Neuronal stem cell (in vitro differentiated cells): ENCODE results near the gene PIWIL4.

Experiments used
- DNase-seq: peaks from one replicate; pipeline ENCODE4 v3.0.0-alpha.2; 2013; ENCODE audit warnings: low spot score
- H2AFZ ChIP-seq: one replicate; pipeline ENCODE4 v1.6.1; 2013; ENCODE audit warnings: mild to moderate bottlenecking, low read length, inconsistent platforms
- H2AK5ac ChIP-seq: 2 replicates; pipeline ENCODE4 v1.6.1; 2013; ENCODE audit warnings: low read depth, mild to moderate bottlenecking, inconsistent platforms, low read length, moderate library complexity, mixed read lengths
- H2BK120ac ChIP-seq: 2 replicates; pipeline ENCODE4 v1.6.1; 2013; ENCODE audit warnings: low read depth, mild to moderate bottlenecking, inconsistent platforms, low read length, moderate library complexity, mixed read lengths
- H2BK12ac ChIP-seq: one replicate; pipeline ENCODE4 v1.6.1; 2013; ENCODE audit warnings: low read length, inconsistent platforms
- H2BK15ac ChIP-seq: 2 replicates; pipeline ENCODE4 v1.6.1; 2013; ENCODE audit warnings: mild to moderate bottlenecking, low read length, inconsistent platforms, mixed read lengths
- H2BK5ac ChIP-seq: one replicate; pipeline ENCODE4 v1.6.1; 2013; ENCODE audit warnings: inconsistent platforms, mild to moderate bottlenecking, low read length, moderate library complexity
- H3K14ac ChIP-seq: one replicate; pipeline ENCODE4 v1.6.1; 2013; ENCODE audit warnings: low read length, inconsistent platforms
- H3K18ac ChIP-seq: 2 replicates; pipeline ENCODE4 v1.6.1; 2013; ENCODE audit warnings: low read length, inconsistent platforms
- H3K23ac ChIP-seq: 2 replicates; pipeline ENCODE4 v1.6.1; 2013; ENCODE audit warnings: low read depth, mild to moderate bottlenecking, mixed read lengths, low read length, inconsistent platforms; ENCODE audit not compliant: poor library complexity
- H3K27ac ChIP-seq: replicated peaks from 3 replicates; pipeline ENCODE4 v1.5.1; 2013; ENCODE audit warnings: low read length, inconsistent platforms
- H3K27me3 ChIP-seq, 3 experiments: 2 replicates each; pipeline ENCODE4 v1.6.1; 2013; ENCODE audit warnings: low read length in 3 of 3, mild to moderate bottlenecking in 2 of 3, inconsistent platforms in 1 of 3, low read depth in 1 of 3, mixed read lengths in 1 of 3, moderate library complexity in 1 of 3; ENCODE audit not compliant: control insufficient read depth in 3 of 3, insufficient read depth in 3 of 3
- H3K36me3 ChIP-seq, 2 donors: replicated peaks in 1 of 2; 2 replicates each; pipeline ENCODE4 v1.6.1; 2013; ENCODE audit warnings: low read length in 2 of 2; ENCODE audit not compliant: control insufficient read depth in 2 of 2, insufficient read depth in 2 of 2
- H3K4ac ChIP-seq: 2 replicates; pipeline ENCODE4 v1.6.1; 2013; ENCODE audit warnings: inconsistent platforms, mild to moderate bottlenecking, low read length, moderate library complexity
- H3K4me1 ChIP-seq, 2 donors: 1 replicate in 1 of 2; 2 replicates in 1 of 2; pipeline ENCODE4 v1.6.1; 2013; ENCODE audit warnings: low read length in 2 of 2, low read depth in 1 of 2; ENCODE audit not compliant: control insufficient read depth in 2 of 2, insufficient read depth in 1 of 2
- H3K4me2 ChIP-seq: one replicate; pipeline ENCODE4 v1.6.1; 2013; ENCODE audit warnings: mild to moderate bottlenecking, low read length, inconsistent platforms; ENCODE audit not compliant: insufficient read depth, poor library complexity, severe bottlenecking
- H3K4me3 ChIP-seq, 2 donors: 2 replicates each; pipeline ENCODE4 v1.5.1; 2013; ENCODE audit warnings: low read length in 2 of 2, mild to moderate bottlenecking in 2 of 2, inconsistent platforms in 1 of 2, moderate library complexity in 1 of 2
- H3K79me1 ChIP-seq: one replicate; pipeline ENCODE4 v1.6.1; 2013; ENCODE audit warnings: low read depth, mild to moderate bottlenecking, inconsistent platforms, low read length, moderate library complexity
- H3K9ac ChIP-seq: one replicate; pipeline ENCODE4 v1.6.1; 2013; ENCODE audit warnings: mild to moderate bottlenecking, low read depth, low read length, inconsistent platforms; ENCODE audit not compliant: poor library complexity
- H3K9me3 ChIP-seq, 2 donors: replicated peaks in 1 of 2; 2 replicates each; pipeline versions ENCODE3 to v1.6.1; 2013; ENCODE audit warnings: low read length in 2 of 2, mild to moderate bottlenecking in 2 of 2, inconsistent platforms in 1 of 2, low read depth in 1 of 2, mixed read lengths in 1 of 2, moderate library complexity in 1 of 2; ENCODE audit not compliant: control insufficient read depth in 2 of 2, insufficient read depth in 1 of 2
- H4K8ac ChIP-seq: one replicate; pipeline ENCODE4 v1.6.1; 2013; ENCODE audit warnings: low read depth, mild to moderate bottlenecking, inconsistent platforms, low read length, moderate library complexity
- H4K91ac ChIP-seq: one replicate; pipeline ENCODE4 v1.6.1; 2013; ENCODE audit warnings: low read length, low read depth, mild to moderate bottlenecking, inconsistent platforms; ENCODE audit not compliant: poor library complexity
- WGBS, 2 donors: extraction: QIAGEN DNeasy Blood & Tissue Kit; methylation state at CpG; one replicate each; pipeline ENCODE4 v1.1.7; 2013; ENCODE audit warnings: missing lambda C conversion rate in 2 of 2, mixed read lengths in 1 of 2; ENCODE audit not compliant: insufficient read length in 2 of 2, insufficient replicate concordance in 1 of 2; ENCODE audit errors: extremely low coverage in 2 of 2; 5-methylcytosine and 5-hydroxymethylcytosine counted together

The PIWIL4 gene

GRCh38 chr11:94583866-94584500, 16.8 kb downstream of the PIWIL4 start:
- Histone ChIP-seq H3K4ac (no peak overlapping the region), H2BK12ac (no peak overlapping the region), H3K4me3 (no peak overlapping the region), H3K18ac (no peak overlapping the region), H3K27ac (no peak overlapping the region), H4K8ac (no peak overlapping the region), H3K23ac (no peak overlapping the region), H3K4me2 (no peak overlapping the region), H2AFZ (no peak overlapping the region), H2BK15ac (no peak overlapping the region), H2AK5ac (no peak overlapping the region), H3K9me3 (no peaks in the 10 kb centered on the region), H3K4me1 (peaks cover 0 to 4% of the 10 kb centered on the region in 2 donors), H3K14ac (no peak overlapping the region), H3K36me3 (no peaks in the 10 kb centered on the region), H4K91ac (no peak overlapping the region), H3K9ac (no peak overlapping the region), H2BK120ac (no peak overlapping the region), H2BK5ac (no peak overlapping the region), H3K79me1 (no peaks in the 10 kb centered on the region), H3K27me3 (peaks cover 0 to 9% (median 0%) of the 10 kb centered on the region in 3 experiments)
- no CpG with 5 or more reads among the region's 3 CpGs for WGBS, 2 donors
- DNase-seq, result no peak

- no peak overlapping the region for H2AK5ac ChIP-seq
- H2BK15ac ChIP-seq, result no peak overlapping the region
- H4K8ac ChIP-seq, result no peak overlapping the region
- no peak for DNase-seq
- no peak overlapping the region for H3K4me3 ChIP-seq
- no peak overlapping the region for H3K4ac ChIP-seq
- H3K18ac ChIP-seq, result no peak overlapping the region
- H3K23ac ChIP-seq, result no peak overlapping the region
- no peak overlapping the region for H3K27ac ChIP-seq
- H3K9me3 ChIP-seq, result no peaks in the 10 kb centered on the region
- H3K79me1 ChIP-seq, result no peaks in the 10 kb centered on the region
- peaks cover 0 to 4% of the 10 kb centered on the region in 2 donors for H3K4me1 ChIP-seq
- no peak overlapping the region for H3K4me2 ChIP-seq
- H2BK12ac ChIP-seq, result no peak overlapping the region
- H3K36me3 ChIP-seq, result no peaks in the 10 kb centered on the region
- no peak overlapping the region for H2BK5ac ChIP-seq
- no CpG with 5 or more reads among the region's 5 CpGs for WGBS, 2 donors
- H3K9ac ChIP-seq, result no peak overlapping the region
- H4K91ac ChIP-seq, result no peak overlapping the region
- H2BK120ac ChIP-seq, result no peak overlapping the region
- H2AFZ ChIP-seq, result no peak overlapping the region
- H3K14ac ChIP-seq, result no peak overlapping the region
- H3K27me3 ChIP-seq, result peaks cover 0 to 17% (median 0%) of the 10 kb centered on the region in 3 experiments
These were observed 17.8 kb downstream of the PIWIL4 start for GRCh38 chr11:94584978-94585377.

- peaks cover 0 to 19% (median 0%) of the 10 kb centered on the region in 3 experiments for H3K27me3 ChIP-seq
- H3K27ac ChIP-seq, result no peak overlapping the region
- H3K4me3 ChIP-seq, result no peak overlapping the region
- H3K9me3 ChIP-seq, result no peaks in the 10 kb centered on the region
- H3K36me3 ChIP-seq, result no peaks in the 10 kb centered on the region
- DNase-seq, result no peak
- H2BK15ac ChIP-seq, result no peak overlapping the region
- no peak overlapping the region for H3K9ac ChIP-seq
- H3K14ac ChIP-seq, result no peak overlapping the region
- no peak overlapping the region for H3K23ac ChIP-seq
- H3K4me2 ChIP-seq, result no peak overlapping the region
- no peak overlapping the region for H2BK120ac ChIP-seq
- H3K4ac ChIP-seq, result no peak overlapping the region
- H4K91ac ChIP-seq, result no peak overlapping the region
- no peak overlapping the region for H2BK5ac ChIP-seq
- WGBS, 2 donors, result no CpG with 5 or more reads among the region's 3 CpGs
- H4K8ac ChIP-seq, result no peak overlapping the region
- H2AK5ac ChIP-seq, result no peak overlapping the region
- H3K79me1 ChIP-seq, result no peaks in the 10 kb centered on the region
- H2AFZ ChIP-seq, result no peak overlapping the region
- no peak overlapping the region for H2BK12ac ChIP-seq
- H3K4me1 ChIP-seq, result peaks cover 0 to 4% of the 10 kb centered on the region in 2 donors
- no peak overlapping the region for H3K18ac ChIP-seq
These were observed 18.2 kb downstream of the PIWIL4 start for GRCh38 chr11:94585399-94585798.

GRCh38 chr11:94586546-94586945, 19.4 kb downstream of the PIWIL4 start:
- Histone ChIP-seq H4K8ac (no peak overlapping the region), H2AK5ac (no peak overlapping the region), H3K4ac (no peak overlapping the region), H3K23ac (no peak overlapping the region), H3K18ac (no peak overlapping the region), H2BK15ac (no peak overlapping the region), H2BK120ac (no peak overlapping the region), H2BK12ac (no peak overlapping the region), H3K36me3 (no peaks in the 10 kb centered on the region), H3K4me1 (peaks cover 0 to 4% of the 10 kb centered on the region in 2 donors), H3K27ac (no peak overlapping the region), H3K14ac (no peak overlapping the region), H3K79me1 (no peaks in the 10 kb centered on the region), H3K4me2 (no peak overlapping the region), H4K91ac (no peak overlapping the region), H3K27me3 (peaks cover 0 to 23% (median 3%) of the 10 kb centered on the region in 3 experiments), H2BK5ac (no peak overlapping the region), H2AFZ (no peak overlapping the region), H3K9ac (no peak overlapping the region), H3K4me3 (no peak overlapping the region), H3K9me3 (no peaks in the 10 kb centered on the region)
- no peak for DNase-seq
- WGBS, 2 donors, result no CpG with 5 or more reads among the region's 5 CpGs
